ENCODE results near the gene LPA. TPM values are rescaled to one million over a fixed set of nuclear protein-coding genes. Genes with fewer than 3 reads are reported as not detected.
"Not testable (repeated sequence)": the region's sequence is repeated elsewhere in the genome, so short reads cannot be mapped to it uniquely, and the experiment has no call there.

The LPA gene
- total and polyA plus RNA-seq, 2 of the 13 experiments (the other 11 are each of a cell fraction or from before 2014, with no cell fraction given) = not detected

DNA sequence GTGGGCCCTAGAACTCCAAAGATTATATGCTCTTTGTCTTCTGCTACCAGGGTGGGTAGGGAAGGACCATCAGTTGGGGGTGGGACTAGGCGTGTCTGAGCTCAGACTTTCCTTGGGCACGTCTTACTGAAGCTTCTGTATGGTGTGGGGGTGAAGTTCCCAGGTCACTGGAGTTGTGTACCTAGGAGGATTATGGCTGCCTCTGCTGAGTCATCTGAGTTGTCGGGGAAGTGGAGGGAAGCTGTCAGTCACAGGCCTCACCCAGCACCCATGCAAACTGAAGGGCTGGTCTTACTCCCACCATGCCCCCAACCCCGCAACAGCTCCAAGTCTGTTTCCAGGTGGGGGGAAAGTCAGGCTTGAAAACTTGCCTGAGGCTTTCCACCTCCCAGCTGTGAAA, 90.1 kb downstream of the LPA start:
- no peak for DNase-seq (ENCODE audit: low spot score)
- Histone ChIP-seq H3K9ac (ENCODE audit: insufficient read depth, low read depth, low read length) (no peak overlapping the region), H3K9me3 (ENCODE audit: low read length) (no peaks in the 10 kb centered on the region), H3K4me2 (ENCODE audit: low read depth, low read length) (no peak overlapping the region), H3K27me3 (ENCODE audit: control insufficient read depth in 1 of 2, insufficient read depth in 2 of 2, low read length in 2 of 2) (no peaks in the 10 kb centered on the region), H3K36me3 (replicated peaks in 1 of 2; ENCODE audit: control insufficient read depth in 1 of 2, insufficient read depth in 2 of 2, low read length in 2 of 2) (no peaks in the 10 kb centered on the region), H2AFZ (ENCODE audit: low read length) (no peak overlapping the region), H4K20me1 (ENCODE audit: insufficient read depth, low read length) (no peaks in the 10 kb centered on the region), H3K4me3 (replicated peaks in 1 of 3; ENCODE audit: insufficient read depth in 1 of 3, low read depth in 2 of 3, low read length in 3 of 3) (no peak overlapping the region), H3K79me2 (ENCODE audit: insufficient read depth, low read length) (no peaks in the 10 kb centered on the region), H3K27ac (ENCODE audit: extremely low read length, insufficient read depth, low read length) (no peak overlapping the region), H3K4me1 (ENCODE audit: insufficient read depth, low read length) (no peaks in the 10 kb centered on the region)
- no peak for ATAC-seq
- no peak for TF ChIP-seq ZNF792 (CRISPR knock-in tag; IDR thresholded peaks at IDR 0.05)
- no peak for TF ChIP-seq ZNF740 (CRISPR knock-in tag; IDR thresholded peaks at IDR 0.05)
- TF ChIP-seq, protein P1, sequence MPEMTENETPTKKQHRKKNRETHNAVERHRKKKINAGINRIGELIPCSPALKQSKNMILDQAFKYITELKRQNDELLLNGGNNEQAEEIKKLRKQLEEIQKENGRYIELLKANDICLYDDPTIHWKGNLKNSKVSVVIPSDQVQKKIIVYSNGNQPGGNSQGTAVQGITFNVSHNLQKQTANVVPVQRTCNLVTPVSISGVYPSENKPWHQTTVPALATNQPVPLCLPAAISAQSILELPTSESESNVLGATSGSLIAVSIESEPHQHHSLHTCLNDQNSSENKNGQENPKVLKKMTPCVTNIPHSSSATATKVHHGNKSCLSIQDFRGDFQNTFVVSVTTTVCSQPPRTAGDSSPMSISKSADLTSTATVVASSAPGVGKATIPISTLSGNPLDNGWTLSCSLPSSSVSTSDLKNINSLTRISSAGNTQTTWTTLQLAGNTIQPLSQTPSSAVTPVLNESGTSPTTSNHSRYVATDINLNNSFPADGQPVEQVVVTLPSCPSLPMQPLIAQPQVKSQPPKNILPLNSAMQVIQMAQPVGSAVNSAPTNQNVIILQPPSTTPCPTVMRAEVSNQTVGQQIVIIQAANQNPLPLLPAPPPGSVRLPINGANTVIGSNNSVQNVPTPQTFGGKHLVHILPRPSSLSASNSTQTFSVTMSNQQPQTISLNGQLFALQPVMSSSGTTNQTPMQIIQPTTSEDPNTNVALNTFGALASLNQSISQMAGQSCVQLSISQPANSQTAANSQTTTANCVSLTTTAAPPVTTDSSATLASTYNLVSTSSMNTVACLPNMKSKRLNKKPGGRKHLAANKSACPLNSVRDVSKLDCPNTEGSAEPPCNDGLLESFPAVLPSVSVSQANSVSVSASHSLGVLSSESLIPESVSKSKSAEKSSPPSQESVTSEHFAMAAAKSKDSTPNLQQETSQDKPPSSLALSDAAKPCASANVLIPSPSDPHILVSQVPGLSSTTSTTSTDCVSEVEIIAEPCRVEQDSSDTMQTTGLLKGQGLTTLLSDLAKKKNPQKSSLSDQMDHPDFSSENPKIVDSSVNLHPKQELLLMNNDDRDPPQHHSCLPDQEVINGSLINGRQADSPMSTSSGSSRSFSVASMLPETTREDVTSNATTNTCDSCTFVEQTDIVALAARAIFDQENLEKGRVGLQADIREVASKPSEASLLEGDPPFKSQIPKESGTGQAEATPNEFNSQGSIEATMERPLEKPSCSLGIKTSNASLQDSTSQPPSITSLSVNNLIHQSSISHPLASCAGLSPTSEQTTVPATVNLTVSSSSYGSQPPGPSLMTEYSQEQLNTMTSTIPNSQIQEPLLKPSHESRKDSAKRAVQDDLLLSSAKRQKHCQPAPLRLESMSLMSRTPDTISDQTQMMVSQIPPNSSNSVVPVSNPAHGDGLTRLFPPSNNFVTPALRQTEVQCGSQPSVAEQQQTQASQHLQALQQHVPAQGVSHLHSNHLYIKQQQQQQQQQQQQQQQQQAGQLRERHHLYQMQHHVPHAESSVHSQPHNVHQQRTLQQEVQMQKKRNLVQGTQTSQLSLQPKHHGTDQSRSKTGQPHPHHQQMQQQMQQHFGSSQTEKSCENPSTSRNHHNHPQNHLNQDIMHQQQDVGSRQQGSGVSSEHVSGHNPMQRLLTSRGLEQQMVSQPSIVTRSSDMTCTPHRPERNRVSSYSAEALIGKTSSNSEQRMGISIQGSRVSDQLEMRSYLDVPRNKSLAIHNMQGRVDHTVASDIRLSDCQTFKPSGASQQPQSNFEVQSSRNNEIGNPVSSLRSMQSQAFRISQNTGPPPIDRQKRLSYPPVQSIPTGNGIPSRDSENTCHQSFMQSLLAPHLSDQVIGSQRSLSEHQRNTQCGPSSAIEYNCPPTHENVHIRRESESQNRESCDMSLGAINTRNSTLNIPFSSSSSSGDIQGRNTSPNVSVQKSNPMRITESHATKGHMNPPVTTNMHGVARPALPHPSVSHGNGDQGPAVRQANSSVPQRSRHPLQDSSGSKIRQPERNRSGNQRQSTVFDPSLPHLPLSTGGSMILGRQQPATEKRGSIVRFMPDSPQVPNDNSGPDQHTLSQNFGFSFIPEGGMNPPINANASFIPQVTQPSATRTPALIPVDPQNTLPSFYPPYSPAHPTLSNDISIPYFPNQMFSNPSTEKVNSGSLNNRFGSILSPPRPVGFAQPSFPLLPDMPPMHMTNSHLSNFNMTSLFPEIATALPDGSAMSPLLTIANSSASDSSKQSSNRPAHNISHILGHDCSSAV (CRISPR knock-in tag; IDR thresholded peaks at IDR 0.05; ENCODE audit: borderline replicate concordance) = no peak
- no peak for TF ChIP-seq UBTF (CRISPR knock-in tag; IDR thresholded peaks at IDR 0.05)
- TF ChIP-seq SMAD3 (CRISPR knock-in tag; IDR thresholded peaks at IDR 0.05) = no peak
- intact Hi-C loops (cut with micrococcal nuclease; ENCODE audit: unreplicated experiment) = no loop called here
- in situ Hi-C loops (cut with HindIII; ENCODE audit: extremely low pct_ligation_motif_present, low pct_unique_long_range_greater_than_20kb) = no loop called here
- WGBS (ENCODE audit: low lambda C conversion rate) = 34% methylated on average over 4 of the region's 4 CpGs
- BruUV-seq (replicated peaks) = no TSS peak
- FAIRE-seq = no peak
- POLR2A ChIA-PET = no interaction called here
- CTCF ChIA-PET (ENCODE audit: low intra/inter-chr PET ratio, low total read pairs) = no interaction called here

- ATAC-seq; H3K9ac ChIP-seq (ENCODE audit: insufficient read depth, low read depth, low read length); DNase-seq (ENCODE audit: low spot score); intact Hi-C loops (cut with micrococcal nuclease; ENCODE audit: unreplicated experiment); H3K4me3 ChIP-seq (replicated peaks in 1 of 3; ENCODE audit: insufficient read depth in 1 of 3, low read depth in 2 of 3, low read length in 3 of 3); H4K20me1 ChIP-seq (ENCODE audit: insufficient read depth, low read length); H2AFZ ChIP-seq (ENCODE audit: low read length); H3K27ac ChIP-seq (ENCODE audit: extremely low read length, insufficient read depth, low read length); H3K4me1 ChIP-seq (ENCODE audit: insufficient read depth, low read length); H3K36me3 ChIP-seq (replicated peaks in 1 of 2; ENCODE audit: control insufficient read depth in 1 of 2, insufficient read depth in 2 of 2, low read length in 2 of 2); BruUV-seq (replicated peaks); H3K79me2 ChIP-seq (ENCODE audit: insufficient read depth, low read length); H3K9me3 ChIP-seq (ENCODE audit: low read length); H3K4me2 ChIP-seq (ENCODE audit: low read depth, low read length); CTCF ChIA-PET (ENCODE audit: low intra/inter-chr PET ratio, low total read pairs); H3K27me3 ChIP-seq (ENCODE audit: control insufficient read depth in 1 of 2, insufficient read depth in 2 of 2, low read length in 2 of 2); POLR2A ChIA-PET; in situ Hi-C loops (cut with HindIII; ENCODE audit: extremely low pct_ligation_motif_present, low pct_unique_long_range_greater_than_20kb); FAIRE-seq: not testable (repeated sequence)
Measured at GRCh38 chr6:160571201-160571600, 92.9 kb downstream of the LPA start.
